ENCODE results near the gene GTF3C6.

- TF ChIP-seq, protein P1, sequence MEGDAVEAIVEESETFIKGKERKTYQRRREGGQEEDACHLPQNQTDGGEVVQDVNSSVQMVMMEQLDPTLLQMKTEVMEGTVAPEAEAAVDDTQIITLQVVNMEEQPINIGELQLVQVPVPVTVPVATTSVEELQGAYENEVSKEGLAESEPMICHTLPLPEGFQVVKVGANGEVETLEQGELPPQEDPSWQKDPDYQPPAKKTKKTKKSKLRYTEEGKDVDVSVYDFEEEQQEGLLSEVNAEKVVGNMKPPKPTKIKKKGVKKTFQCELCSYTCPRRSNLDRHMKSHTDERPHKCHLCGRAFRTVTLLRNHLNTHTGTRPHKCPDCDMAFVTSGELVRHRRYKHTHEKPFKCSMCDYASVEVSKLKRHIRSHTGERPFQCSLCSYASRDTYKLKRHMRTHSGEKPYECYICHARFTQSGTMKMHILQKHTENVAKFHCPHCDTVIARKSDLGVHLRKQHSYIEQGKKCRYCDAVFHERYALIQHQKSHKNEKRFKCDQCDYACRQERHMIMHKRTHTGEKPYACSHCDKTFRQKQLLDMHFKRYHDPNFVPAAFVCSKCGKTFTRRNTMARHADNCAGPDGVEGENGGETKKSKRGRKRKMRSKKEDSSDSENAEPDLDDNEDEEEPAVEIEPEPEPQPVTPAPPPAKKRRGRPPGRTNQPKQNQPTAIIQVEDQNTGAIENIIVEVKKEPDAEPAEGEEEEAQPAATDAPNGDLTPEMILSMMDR (IDR thresholded peaks at IDR 0.05) = no peak
- TF ChIP-seq POLR2A (IDR thresholded peaks at IDR 0.05) = no peak
Measured at GRCh38 chr6:110980227-110980626, 21.7 kb downstream of the GTF3C6 start.

Data from thyroid gland (tissue), 4 donors.